ENCODE data around the gene TANK.
"Not testable (repeated sequence)": the region's sequence is repeated elsewhere in the genome, so short reads cannot be mapped to it uniquely, and the experiment has no call there.

TANK gene

GRCh38 chr2:161273038-161273760 lies 113.0 kb downstream of the TANK start:
- DNase-seq (ENCODE audit: low read depth) = peak; percentile 86
- TF ChIP-seq, protein P1, sequence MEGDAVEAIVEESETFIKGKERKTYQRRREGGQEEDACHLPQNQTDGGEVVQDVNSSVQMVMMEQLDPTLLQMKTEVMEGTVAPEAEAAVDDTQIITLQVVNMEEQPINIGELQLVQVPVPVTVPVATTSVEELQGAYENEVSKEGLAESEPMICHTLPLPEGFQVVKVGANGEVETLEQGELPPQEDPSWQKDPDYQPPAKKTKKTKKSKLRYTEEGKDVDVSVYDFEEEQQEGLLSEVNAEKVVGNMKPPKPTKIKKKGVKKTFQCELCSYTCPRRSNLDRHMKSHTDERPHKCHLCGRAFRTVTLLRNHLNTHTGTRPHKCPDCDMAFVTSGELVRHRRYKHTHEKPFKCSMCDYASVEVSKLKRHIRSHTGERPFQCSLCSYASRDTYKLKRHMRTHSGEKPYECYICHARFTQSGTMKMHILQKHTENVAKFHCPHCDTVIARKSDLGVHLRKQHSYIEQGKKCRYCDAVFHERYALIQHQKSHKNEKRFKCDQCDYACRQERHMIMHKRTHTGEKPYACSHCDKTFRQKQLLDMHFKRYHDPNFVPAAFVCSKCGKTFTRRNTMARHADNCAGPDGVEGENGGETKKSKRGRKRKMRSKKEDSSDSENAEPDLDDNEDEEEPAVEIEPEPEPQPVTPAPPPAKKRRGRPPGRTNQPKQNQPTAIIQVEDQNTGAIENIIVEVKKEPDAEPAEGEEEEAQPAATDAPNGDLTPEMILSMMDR (conservative IDR thresholded peaks at IDR 0.05; ENCODE audit: low read depth, low read length) = peak; percentile 62
- H3K4me3 ChIP-seq (ENCODE audit: low read depth, low read length) = no peak overlapping the region

- DNase-seq (ENCODE audit: low read depth); H3K4me3 ChIP-seq (ENCODE audit: low read depth, low read length): not testable (repeated sequence)
Measured at GRCh38 chr2:161278564-161279229, 118.5 kb downstream of the TANK start.

DNA sequence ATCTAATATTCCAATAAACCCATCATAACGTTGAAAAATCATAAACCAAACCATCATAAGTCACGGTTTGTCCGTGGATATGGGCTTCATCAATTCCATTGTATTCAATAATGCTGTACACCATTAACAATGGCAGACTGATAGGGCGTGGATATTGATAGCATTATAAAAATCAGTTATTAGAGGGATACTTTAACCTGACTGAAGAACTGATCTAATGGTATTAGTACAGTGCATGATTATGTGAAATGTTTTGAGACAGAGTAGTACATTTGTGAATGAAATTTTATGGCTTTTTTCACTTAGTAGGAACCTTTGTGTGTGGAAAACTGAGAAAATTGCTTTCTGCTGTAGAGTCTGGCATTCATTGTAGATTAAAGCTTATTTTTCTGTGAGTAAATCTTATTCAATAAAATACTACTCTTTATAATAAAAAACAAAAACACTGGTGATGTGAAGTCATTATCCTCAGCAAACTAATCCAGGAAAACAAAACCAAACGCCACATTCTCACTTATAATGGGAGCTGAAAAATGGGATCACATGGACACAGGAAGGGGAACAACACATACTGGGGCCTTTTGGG lies 119.1 kb downstream of the TANK start:
- DNase-seq (ENCODE audit: low read depth); H3K4me3 ChIP-seq (ENCODE audit: low read depth, low read length): not testable (repeated sequence)

DNA sequence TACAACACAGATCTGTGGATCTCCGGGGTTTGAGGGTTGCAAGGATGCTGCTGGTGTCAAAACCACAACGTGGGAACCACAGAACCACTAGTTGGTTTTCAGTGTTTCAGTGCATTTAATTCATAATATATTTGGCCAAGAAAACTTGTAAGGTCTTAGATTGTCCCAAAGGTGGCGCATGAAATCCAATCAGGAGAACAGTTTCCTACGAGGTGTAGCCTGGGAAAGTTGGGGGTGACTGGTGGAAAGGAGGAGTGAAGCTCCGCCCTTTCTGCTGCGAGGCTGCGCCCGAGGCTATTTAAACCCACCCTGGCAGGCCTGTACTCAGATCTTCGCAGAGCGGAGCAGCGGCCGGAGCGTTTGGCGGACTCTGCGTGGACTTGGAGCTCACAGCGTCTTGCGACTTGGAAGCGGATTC lies 120.7 kb downstream of the TANK start:
- H3K4me3 ChIP-seq (ENCODE audit: low read depth, low read length) = not testable (repeated sequence)
- TF ChIP-seq, protein P1 (conservative IDR thresholded peaks at IDR 0.05; ENCODE audit: low read depth, low read length) = peak; percentile 47
- peak; percentile 56 for DNase-seq (ENCODE audit: low read depth)

- not testable (repeated sequence) for DNase-seq (ENCODE audit: low read depth); H3K4me3 ChIP-seq (ENCODE audit: low read depth, low read length)
Measured at GRCh38 chr2:161281615-161282310, 121.5 kb downstream of the TANK start.

- not testable (repeated sequence) for DNase-seq (ENCODE audit: low read depth)
Measured at GRCh38 chr2:161282311-161282644, 122.0 kb downstream of the TANK start.

GRCh38 chr2:161283926-161284325 lies 123.7 kb downstream of the TANK start:
- TF ChIP-seq, protein P1 (conservative IDR thresholded peaks at IDR 0.05; ENCODE audit: low read depth, low read length) = no peak
- peak; percentile 28 for DNase-seq (ENCODE audit: low read depth)
- no peak overlapping the region for H3K4me3 ChIP-seq (ENCODE audit: low read depth, low read length)

More at GRCh38 chr2:161282311-161282644, 122.0 kb downstream of the TANK start:
- not testable (repeated sequence) for H3K4me3 ChIP-seq (ENCODE audit: low read depth, low read length)
